Stimulated activated CD4-positive, alpha-beta T cell treated with anti-CD3 and anti-CD28 coated beads, TNF-alpha, amount 100 ng/mL, for 24 hours (primary cell): Measurements from ENCODE around the gene ABHD16A.

Source experiments
- DNase-seq, 3 experiments: peaks; one replicate each; pipeline ENCODE4 v3.0.0-alpha.2; 2020; ENCODE audit warnings: low read depth in 3 of 3

ABHD16A gene

DNA sequence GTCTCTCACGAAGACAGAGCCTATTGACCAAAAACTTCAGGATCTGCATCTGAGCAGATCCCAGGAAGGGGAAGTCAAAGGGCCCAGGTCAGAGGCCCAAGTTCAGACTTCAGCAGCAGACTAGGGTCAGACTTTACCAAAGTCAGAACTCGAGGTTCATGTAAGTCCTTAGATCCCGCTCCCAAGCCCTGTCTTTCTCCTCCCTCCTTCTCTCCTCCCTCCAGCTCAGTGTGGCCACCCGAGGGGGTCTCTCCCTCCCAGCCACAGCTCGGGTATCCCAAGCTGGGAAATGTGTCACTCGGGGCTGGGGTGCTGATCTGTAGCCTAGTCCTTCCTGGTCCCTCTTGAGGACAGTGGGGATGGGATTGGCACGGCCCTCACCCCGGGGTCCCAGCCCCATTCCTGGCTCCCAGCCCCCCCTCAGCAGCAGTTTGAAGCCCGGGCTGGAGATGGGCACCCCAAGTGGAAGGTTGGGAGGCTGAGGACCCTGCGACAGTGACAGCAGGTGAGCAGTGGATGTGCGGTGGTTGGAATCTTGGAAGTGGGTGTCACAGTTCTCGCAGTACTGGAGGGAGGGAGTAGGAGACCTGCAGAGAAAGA is 40.9 kb downstream of the ABHD16A start:
- no peak for DNase-seq

DNA sequence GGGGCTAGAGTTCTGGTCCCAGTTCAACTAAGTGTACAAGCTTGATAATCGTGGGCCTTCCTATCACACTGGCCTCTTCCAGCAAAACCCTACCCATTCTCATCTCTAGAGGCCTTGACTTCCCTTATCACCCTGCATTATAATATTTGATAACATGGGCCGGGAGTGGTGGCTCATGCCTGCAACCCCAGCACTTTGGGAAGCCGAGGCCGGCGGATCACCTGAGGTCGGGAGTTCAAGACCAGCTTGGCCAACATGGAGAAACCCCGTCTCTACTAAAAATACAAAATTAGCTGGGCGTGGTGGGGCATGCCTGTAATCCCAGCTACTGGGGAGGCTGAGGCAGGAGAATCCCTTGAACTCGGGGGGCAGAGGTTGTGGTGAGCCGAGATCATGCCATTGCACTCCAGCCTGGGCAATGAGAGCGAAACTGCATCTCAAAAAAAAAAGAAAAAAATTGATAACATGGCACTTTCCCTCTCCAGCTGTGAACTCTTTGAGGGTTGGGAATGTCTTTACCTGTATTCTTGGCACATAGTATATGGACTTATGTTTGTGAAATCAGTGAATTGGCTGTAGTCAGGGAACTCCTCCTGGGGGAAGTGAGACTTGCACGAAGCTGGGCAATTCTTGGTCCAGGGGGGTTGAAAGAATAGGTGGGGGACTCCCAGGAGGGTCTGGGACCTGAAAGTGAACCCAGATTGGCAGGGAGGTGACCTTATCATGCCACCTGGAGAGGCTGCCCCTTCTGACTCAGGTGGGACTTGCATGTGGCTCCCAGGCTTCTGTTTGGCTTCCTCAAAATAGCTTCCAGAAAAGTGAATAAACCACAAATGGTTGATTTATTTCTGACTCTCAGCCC is 41.6 kb downstream of the ABHD16A start:
- no peak for DNase-seq

DNA sequence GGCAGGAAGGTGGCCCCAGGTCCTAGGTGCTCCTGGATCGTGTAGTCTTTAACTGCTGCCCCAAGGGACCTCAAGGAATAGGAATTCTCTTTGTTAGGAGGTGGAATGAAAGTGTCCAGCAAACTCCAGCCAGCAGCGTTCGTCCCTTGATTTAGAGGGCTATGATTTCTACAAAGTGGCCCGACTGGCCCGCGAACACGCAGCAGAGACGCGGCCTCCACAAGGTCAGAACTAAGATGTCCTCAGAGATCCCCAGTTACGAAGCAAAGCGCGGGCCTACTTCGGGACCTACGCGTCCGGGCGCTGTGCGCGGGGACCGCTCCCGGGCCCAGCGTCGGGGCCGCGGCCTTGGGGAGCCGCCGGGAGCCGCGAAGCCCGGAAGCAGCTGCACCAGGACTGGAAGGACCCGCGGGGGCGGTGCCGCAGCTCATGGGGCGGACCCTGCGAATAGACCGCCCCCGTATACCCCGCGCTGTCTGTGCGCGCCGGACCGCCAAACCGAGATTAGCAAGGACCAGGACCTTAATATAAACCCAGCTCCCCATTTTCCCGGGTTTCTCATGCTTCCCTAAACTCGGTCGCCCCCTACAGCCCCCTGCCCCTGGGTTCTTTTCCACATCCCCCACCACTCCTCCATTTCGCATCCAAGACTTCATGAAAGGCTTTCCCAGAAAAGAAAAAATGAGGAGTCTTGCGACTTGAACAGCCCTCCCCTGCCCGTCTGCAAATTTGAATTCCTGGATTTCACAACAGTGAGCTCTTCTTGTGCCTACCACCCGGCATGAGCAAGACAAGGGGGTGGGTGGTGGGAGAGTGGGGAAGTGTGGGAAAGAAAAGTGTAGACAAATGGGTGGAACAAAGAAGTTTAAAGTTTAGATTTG is 42.5 kb downstream of the ABHD16A start, which contains the start of gene C6orf47:
TSS of gene C6orf47 (minus strand) at position 398 of the 881 bp plus-strand sequence. CDS start 831 bp downstream, outside the sequence.
- DNase-seq = peak; percentile 46 to 79 (median 61)

DNA sequence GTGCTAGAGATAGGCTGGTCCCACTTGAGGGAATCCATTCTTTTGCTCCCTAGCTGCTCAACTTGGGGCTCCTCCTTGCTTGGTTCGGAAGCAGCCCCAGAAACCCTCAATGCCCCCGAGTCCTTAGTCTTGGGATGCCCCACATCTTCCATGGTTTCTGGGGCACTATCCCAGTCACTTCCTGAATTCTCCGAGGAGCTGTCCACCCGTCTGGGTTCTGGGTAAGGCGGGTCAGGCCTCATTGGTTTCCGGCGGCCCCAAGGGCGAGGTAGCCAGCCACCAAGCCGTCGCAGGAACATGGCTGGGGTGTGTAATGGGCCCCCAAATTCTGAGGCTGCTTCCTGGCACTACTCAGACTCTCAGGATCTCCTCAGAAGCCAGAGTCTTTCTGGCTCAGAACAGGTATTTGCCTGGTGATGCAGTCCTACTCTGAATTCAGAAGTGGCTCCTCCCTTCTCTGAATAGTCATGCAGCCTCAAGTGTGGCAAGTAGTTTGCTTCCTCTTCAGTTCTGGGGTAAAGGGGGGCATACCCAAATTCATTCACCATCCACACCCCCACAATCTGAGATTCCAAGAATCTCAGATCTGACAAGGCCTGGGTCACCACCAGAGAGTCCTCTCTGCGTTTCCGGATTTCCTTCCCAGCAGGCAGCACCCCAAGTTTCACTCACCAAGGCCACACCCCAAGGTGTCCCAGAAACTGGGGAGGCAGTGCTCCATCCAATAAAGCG is 43.3 kb downstream of the ABHD16A start:
- DNase-seq = peak in 1 of 3 experiments; percentile 49

DNA sequence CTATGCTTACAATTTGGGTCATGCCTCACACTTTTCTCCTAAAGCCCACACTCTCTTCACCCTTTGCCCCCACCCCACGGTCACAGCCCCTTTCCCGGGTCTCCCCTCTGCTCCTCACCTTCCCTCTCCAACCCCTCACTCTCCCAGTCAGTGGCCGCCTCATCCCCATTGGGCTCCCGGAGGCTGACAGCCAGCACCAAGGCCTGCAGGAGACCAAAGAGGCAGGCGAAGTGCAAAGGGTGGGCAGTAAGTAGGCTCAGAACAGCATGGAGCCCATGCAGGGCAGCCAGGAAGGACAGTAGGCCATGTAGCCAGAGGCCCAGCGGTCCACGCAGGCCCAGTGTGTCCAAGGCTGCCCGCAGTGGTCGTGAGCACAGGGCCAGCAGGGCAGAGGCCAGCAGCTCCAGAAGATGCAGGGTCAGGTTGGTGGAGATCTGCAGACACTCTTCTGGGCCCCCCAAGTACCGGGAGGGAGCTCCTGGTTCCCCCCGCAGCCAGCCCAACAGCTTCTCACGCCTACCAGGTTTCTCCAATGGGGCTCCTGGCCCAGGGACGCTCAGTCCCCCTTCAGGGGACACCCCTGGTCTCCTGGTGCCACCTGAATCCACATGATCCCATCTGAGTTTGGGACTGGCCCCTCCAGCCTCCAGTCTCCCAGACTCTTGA is 44.0 kb downstream of the ABHD16A start:
- no peak for DNase-seq

DNA sequence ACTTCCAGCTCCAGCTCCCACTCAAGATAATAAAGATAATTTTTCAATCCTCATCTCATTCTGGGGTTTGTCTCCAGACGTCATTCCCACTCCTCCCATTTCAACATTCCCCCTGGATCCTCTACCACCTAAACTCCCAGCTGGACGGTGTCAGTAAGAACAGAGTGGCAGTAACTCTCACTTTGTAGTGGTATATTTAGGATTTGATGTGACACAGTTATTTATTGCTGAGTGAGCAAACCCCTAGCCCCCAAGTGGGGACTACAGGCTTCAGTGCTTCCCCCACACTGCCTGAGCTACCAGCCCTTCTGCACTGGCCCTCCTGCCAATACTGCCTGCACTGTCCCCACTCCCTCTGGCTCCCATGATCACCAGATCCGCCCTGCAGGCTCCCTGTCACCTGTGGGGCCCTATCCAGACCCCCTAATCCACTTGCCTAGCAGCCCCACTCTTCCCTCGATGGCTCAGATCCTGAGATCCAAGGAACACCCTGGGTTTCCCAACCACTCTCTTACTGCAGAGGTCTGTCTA is 44.9 kb downstream of the ABHD16A start:
- no peak for DNase-seq

DNA sequence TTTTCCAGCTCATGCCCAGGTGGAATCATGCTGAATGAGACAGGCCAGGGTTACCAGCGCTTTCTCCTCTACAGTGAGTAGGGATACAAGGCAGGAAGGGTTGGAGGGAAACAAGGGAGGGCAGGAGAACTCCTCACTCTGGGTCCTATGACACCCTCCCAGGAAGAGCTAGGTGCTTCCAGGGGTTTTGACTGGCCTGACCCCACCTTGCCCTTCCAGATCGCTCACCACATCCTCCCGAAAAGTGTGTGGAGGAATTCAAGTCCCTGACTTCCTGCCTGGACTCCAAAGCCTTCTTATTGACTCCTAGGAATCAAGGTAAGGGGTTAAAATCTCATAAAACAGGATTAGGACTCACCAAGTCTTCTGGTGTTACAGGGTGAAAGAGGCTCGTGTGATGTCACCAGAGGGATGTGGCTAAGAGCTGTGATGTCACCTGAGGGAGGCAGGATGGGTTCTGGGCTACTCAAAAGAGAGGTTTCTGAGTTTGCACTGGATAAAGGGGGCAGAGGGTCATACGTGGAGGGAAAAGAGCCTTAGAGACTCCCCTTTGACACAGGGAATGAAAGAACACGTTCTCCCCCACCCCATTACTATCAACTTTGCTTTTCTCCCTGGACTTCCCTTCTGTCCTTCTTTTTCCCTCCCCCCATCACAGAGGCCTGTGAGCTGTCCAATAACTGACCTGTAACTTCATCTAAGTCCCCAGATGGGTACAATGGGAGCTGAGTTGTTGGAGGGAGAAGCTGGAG is 45.5 kb downstream of the ABHD16A start:
- no peak for DNase-seq

DNA sequence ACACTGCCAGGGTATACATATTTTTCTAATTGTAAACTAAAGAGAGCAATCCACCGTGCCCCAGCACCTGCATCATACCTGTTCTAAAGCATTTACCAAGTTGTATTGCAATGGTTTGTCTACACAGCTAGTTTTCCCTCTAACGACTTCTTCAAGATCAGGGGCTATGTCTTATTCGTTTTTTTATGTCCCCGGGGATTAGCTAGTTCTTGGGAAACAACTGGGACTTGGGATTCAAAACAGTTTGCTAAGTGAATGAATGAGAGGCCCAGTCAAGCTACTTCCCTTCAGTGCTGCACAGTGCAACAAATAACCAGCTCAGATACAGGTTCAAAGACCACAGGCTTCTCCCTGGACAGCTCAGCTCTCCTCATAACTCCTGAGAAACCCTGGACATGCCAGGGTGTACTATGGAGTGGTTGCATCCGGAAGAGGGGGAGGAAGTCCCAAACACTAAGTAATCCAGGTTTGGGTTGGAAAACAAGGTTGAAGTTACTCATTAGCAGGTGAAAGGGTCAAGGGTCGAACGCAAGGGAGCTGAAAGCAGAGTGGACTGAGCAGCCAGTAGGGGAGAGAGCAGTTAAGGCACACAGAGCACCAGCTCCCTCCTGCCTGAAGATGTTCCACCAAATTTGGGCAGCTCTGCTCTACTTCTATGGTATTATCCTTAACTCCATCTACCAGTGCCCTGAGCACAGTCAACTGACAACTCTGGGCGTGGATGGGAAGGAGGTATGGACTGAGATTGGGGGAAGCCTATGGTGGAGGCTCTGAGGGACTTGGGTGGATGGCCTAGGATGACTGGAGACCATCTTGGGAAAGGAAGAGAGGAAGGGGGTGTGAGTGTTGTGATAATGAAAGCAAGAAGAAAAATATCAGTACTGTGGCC is 47.5 kb downstream of the ABHD16A start, which contains the start of gene APOM:
TSS of gene APOM (plus strand) at position 546 of the 889 bp plus-strand sequence. CDS start at position 619, 73 bp downstream.
- DNase-seq = no peak

DNA sequence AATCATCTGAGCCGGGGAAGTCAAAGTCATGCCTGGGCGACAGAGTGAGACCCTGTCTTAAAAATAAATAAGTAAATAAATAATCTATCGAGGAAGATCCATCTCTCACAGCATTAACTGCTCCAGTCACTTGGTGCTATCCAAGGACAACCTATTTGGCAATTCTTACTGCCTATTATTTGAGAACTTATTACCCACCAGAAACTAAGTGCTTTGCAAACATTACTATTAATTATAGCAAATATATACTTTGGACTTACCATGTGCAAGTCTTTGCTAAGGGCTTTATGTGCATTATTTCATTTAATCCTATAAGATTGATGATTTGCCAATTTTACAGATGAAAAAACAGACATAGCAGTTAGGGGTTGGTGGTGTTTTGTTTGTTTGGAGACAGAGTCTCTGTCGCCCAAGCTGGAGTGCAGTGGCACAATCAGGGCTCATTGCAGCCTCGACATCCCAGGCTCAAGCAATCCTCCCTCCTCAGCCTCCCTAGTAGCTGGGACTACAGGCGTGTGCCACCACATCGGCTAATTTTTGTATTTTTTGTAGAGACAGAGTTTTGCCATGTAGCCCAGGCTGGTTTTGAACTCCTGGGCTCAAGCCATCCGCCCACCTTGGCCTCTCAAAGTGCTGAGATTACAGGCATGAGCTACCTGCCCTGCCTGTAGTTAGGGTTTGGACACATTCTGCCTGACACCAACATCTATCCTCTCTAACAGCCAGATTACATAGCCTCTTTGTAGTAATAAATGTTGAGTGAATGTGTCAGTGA is 48.4 kb downstream of the ABHD16A start:
- no peak for DNase-seq

DNA sequence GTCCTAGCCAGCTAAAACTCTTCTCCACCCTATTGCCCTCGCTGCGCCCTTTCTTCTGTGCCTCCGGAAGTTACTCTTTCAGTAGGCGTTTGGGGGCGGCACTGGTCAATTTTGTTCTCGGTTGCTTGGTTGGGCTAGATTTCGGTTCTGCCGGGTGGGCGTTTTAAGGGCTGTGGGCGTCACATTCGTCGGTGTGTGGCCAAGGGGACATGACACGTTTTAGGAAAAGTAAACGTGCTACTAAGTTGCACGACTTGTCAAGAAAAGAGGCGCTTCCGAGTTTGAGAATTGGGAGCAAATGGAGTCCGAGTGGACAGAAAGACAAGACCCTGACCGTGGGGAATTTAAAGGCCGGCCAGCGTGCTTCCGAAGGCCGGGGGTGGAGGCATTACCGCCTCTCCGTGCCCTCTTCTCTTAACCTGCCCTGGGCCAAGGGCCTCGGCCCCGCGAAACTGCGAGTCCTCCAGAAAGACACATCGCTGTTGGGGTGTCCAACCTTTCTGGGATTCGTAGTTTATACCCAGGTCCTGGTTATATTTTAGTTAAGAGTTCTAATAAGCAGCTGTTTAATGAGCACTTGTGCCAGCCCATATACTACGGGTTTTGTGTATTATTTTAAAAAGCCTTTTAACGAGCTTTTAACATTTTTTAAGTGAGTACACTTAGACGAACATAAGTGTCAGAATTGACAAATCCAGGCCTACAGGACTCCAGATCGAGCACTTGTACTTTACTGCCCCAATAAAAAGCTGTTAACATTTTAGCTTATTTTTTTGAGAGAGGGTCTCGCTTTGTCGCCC is 50.0 kb downstream of the ABHD16A start:
- DNase-seq = peak in 2 of 3 experiments; percentile 65 to 84

DNA sequence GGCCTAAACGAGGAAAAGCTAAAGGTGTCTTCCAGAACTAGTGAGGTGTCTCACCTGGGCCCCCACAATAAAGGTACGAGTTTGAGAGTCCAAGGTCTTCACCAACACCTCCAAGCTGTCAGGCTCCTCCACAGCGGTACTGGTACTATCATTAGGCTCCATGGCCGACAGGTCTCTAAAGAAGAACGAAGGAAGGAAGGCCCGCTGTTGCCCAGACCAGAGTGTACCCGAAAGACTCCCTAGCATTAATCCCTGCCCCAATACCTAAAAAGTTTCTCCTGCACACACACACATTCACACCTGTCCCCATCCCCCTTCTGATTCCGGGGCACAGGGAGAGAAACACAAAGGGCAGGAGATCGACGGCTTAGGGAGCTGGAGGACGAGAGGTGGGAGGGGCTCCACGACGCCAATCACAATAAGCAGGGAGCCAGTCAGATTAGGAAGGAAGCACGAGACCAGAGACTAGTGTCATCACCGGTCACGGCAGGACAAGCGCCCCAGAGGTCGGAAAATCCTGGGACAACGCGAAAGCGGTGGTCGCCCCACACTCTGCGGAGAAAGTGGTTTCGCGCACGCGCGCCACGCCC is 51.4 kb downstream of the ABHD16A start:
- DNase-seq = no peak

DNA sequence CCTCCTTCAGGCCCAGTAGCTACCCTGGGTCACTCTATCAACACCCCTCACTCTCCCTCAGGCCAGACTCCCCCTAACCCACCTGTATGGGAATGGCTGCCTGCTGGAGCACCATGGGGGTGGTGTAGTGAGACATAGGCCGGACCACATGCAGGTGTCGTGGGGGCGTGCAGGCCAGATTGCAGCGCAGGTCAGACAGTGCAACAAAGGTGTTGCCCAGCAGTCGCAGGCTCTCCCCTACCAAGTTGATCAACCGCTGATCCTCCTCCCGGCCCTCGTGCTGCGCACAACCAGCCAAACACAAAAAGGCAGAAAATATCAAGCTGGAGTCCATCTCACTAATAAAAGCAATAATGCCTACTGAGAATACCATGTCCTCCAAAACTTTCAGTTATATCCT is 57.8 kb downstream of the ABHD16A start:
- no peak for DNase-seq

DNA sequence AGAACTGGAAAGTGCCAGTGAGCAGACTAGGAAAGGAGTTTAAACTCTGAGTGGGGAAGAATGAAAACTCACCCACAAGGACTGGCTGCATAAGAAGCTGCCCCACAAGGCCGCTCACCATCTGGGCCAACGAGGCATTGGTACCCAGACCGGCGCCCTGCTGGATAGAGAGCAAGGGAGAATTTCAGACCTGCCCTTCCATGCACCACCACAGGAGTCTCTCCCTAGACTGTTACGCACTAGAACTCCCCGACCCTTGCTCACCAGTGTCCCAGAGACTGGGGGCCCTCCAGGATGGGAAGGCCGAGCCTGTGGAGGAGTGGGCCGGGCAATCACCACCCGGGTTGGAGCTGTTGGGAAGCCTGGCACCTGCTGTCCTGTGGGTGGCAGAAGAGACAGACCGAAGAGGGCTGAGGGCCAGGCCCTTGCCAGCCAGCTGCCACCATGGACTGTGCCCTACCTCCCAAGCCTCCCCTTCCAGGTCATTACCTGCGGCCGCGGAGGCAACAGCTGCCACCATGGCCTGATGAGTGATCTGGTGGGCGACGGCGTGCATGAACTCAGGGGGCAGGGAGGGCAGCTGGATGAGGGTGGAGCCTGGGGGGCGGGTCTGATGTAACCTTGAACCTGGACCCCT is 59.2 kb downstream of the ABHD16A start:
- DNase-seq = no peak

DNA sequence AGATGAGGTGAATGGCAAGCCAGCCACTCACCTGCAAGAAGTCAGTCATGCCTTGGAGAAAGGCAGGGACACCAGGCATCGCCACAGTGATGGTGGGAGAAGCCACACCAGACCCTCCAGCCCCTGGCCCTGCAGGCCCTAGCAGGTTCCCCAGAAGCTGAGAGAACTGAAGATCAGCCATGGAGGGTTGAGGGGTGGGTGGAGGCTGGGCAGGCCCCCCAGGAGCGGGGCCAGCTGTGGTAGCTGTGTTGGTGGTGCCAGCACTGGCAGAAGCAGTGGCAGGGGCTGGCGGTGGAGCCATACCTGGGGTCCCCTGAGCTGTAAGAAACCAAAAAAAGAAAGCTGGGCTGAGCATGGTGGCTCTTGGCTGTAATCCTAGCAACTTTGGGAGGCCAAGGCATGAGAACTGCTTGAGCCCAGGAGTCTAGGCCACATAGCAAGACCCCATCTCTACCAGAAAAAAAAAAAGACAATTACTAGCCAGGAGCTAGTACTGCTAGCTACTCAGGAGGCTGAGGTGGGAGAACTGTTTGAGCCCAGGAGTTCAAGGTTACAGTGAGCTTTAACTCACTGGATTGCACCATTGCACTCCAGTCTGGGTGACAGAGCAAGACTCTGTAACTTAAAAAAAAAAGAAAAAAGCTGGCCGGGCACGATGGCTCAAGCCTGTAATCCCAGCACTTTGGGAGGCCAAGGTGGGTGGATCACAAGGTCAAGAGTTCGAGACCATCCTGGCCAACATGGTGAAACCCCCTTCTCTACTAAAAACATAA is 60.1 kb downstream of the ABHD16A start:
- no peak for DNase-seq

DNA sequence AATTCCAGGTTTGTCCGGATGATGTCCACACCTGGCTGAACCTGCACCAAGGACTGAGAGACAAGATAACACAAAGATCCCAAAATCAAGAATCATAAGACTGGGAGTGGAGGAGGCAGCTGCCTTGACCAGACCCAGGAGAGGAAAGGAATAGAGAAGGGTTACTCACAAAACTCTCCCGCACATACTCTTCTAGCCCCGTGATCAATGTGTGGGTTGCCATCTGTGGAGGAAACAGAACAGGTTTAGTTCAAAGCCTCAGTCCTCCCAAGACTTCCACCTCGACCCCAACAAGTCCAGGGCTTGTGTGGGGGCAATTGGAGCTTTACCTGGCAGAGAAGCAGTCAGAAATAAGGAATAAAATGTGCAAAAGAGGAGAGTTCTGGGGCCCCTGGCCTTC is 61.8 kb downstream of the ABHD16A start:
- no peak for DNase-seq
